HL-60 (cell line): Measurements from ENCODE around the gene TMEM255B.

Experiments
- CTCF ChIP-seq: IDR thresholded peaks from one replicate; pipeline ENCODE4 v1.5.1; 2011; ENCODE audit warnings: low read length, control low read depth, inconsistent platforms; ENCODE audit not compliant: insufficient read depth
- GABPA ChIP-seq: IDR thresholded peaks from 2 replicates; pipeline ENCODE4 v1.6.1; 2012; ENCODE audit warnings: low read depth
- POLR2AphosphoS5 ChIP-seq: IDR thresholded peaks from 2 replicates; pipeline ENCODE4 v1.6.1; 2012; ENCODE audit warnings: low read depth
- REST ChIP-seq: IDR thresholded peaks from 2 replicates; pipeline ENCODE4 v1.6.1; 2012; ENCODE audit warnings: low read depth; ENCODE audit not compliant: insufficient replicate concordance
- SPI1 ChIP-seq: IDR thresholded peaks from 2 replicates; pipeline ENCODE4 v1.6.1; 2012; ENCODE audit warnings: low read depth, mild to moderate bottlenecking, borderline replicate concordance

- TF ChIP-seq REST: no peak
- TF ChIP-seq POLR2AphosphoS5: no peak
- TF ChIP-seq CTCF: no peak
- no peak for TF ChIP-seq GABPA
- no peak for TF ChIP-seq SPI1
These were observed 63.2 kb downstream of the TMEM255B start for GRCh38 chr13:113822266-113822665.
